ENCODE data around the gene HOXA10.

The HOXA10 gene

GRCh38 chr7:27179503-27180430, 5.6 kb upstream of the HOXA10 start:
- no peak for TF ChIP-seq SIN3A (IDR thresholded peaks at IDR 0.05; ENCODE audit: borderline replicate concordance, insufficient read depth, low read length)
- no peak for TF ChIP-seq FOXP2 (optimal IDR thresholded peaks at IDR 0.05; ENCODE audit: borderline replicate concordance, extremely low read depth, extremely low read length, insufficient read depth)
- no peak for TF ChIP-seq POLR2AphosphoS5 (IDR thresholded peaks at IDR 0.05; ENCODE audit: low read depth, low read length)
- no peak for TF ChIP-seq TAF1 (IDR thresholded peaks at IDR 0.05; ENCODE audit: borderline replicate concordance, insufficient read depth, low read length)
- no peak for TF ChIP-seq REST (IDR thresholded peaks at IDR 0.05; ENCODE audit: insufficient read depth in 1 of 2, low read depth in 2 of 2, low read length in 2 of 2)

- TF ChIP-seq TAF1 (IDR thresholded peaks at IDR 0.05; ENCODE audit: borderline replicate concordance, insufficient read depth, low read length) (no peak), REST (IDR thresholded peaks at IDR 0.05; ENCODE audit: insufficient read depth in 1 of 2, low read depth in 2 of 2, low read length in 2 of 2) (no peak)
These were observed 4.9 kb upstream of the HOXA10 start for GRCh38 chr7:27179030-27179429.

- no peak for TF ChIP-seq TAF1 (IDR thresholded peaks at IDR 0.05; ENCODE audit: borderline replicate concordance, insufficient read depth, low read length)
- no peak for TF ChIP-seq REST (IDR thresholded peaks at IDR 0.05; ENCODE audit: insufficient read depth in 1 of 2, low read depth in 2 of 2, low read length in 2 of 2)
- no peak for TF ChIP-seq POLR2AphosphoS5 (IDR thresholded peaks at IDR 0.05; ENCODE audit: low read depth, low read length)
- no peak for TF ChIP-seq FOXP2 (optimal IDR thresholded peaks at IDR 0.05; ENCODE audit: borderline replicate concordance, extremely low read depth, extremely low read length, insufficient read depth)
- no peak for TF ChIP-seq SIN3A (IDR thresholded peaks at IDR 0.05; ENCODE audit: borderline replicate concordance, insufficient read depth, low read length)
These were observed 4.2 kb upstream of the HOXA10 start for GRCh38 chr7:27178366-27178765.

- TF ChIP-seq SIN3A (IDR thresholded peaks at IDR 0.05; ENCODE audit: borderline replicate concordance, insufficient read depth, low read length), result no peak
- no peak for TF ChIP-seq REST (IDR thresholded peaks at IDR 0.05; ENCODE audit: insufficient read depth in 1 of 2, low read depth in 2 of 2, low read length in 2 of 2)
- no peak for TF ChIP-seq POLR2AphosphoS5 (IDR thresholded peaks at IDR 0.05; ENCODE audit: low read depth, low read length)
- no peak for TF ChIP-seq FOXP2 (optimal IDR thresholded peaks at IDR 0.05; ENCODE audit: borderline replicate concordance, extremely low read depth, extremely low read length, insufficient read depth)
- no peak for TF ChIP-seq TAF1 (IDR thresholded peaks at IDR 0.05; ENCODE audit: borderline replicate concordance, insufficient read depth, low read length)
These were observed 3.7 kb upstream of the HOXA10 start for GRCh38 chr7:27177795-27178320.
